CD4-positive, alpha-beta T cell treated with Interleukin-17A for 4 hours (primary cell): ENCODE results near the gene NDUFB7.
"Not testable (repeated sequence)": the region's sequence is repeated elsewhere in the genome, so short reads cannot be mapped to it uniquely, and the experiment has no call there.

Experiments used
- DNase-seq: peaks from one replicate; pipeline ENCODE4 v3.0.0-alpha.2; 2020; ENCODE audit warnings: mixed read lengths

The NDUFB7 gene

DNA sequence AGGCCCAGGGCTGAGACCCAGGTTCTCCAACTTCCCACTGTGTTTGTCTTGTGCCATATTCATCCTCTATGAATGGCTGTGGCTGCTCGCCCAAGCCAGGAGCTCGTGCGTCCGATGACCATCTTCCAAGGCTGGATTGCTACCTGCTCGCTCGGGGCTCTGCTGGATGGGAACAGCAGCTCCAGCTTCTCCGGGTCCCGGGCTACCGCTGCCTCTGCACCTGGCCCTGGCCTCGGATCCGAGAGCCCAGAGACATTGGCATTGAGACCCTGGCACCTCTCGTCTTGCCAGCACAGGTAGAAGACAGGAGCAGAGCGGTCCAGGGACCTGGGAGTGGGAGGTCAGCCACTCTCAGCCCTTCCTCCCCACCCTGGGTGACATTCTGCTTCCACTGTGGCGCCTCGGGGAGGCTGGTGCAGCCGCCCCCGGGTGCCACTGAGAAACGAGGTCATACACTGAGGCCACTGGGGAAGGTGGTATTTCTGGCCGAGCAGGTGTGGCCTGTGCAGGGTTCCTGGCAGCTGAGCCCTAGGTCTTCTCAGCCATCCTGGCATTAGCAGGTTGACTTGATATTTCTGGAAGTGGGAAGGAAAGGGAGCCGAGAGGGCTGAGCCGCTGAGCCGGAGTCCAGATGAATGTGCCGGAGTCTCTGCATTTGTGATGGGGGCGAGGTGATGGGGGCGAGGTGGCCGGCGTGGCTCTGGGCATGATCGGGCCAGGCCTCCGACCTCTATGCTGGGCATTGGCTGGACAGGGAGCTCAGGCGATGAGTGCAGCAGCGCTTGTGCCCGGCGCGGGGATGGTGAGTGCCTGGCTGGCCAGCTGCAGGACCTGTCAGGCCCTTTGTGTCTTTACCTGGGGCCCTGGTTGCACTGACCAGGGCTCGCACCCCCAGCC lies 18.6 kb downstream of the NDUFB7 start:
- no peak for DNase-seq

DNA sequence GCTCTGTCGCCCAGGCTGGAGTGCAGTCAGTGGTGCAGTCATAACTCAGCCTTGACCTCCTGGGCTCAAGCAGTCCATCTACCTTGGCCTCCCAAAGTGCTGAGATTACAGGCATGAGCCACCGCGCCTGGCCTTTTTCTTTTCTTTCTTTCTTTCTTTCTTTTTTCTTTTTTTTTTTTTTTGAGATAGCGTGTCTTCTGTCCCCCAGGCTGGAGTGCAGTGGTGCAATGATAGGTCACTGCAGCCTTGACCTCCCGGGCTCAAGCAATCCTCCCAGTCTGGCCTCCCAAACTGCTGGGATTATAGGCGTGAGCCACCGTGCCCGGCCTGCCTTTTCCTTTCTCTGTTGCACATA lies 19.9 kb downstream of the NDUFB7 start:
- DNase-seq, result not testable (repeated sequence)

DNA sequence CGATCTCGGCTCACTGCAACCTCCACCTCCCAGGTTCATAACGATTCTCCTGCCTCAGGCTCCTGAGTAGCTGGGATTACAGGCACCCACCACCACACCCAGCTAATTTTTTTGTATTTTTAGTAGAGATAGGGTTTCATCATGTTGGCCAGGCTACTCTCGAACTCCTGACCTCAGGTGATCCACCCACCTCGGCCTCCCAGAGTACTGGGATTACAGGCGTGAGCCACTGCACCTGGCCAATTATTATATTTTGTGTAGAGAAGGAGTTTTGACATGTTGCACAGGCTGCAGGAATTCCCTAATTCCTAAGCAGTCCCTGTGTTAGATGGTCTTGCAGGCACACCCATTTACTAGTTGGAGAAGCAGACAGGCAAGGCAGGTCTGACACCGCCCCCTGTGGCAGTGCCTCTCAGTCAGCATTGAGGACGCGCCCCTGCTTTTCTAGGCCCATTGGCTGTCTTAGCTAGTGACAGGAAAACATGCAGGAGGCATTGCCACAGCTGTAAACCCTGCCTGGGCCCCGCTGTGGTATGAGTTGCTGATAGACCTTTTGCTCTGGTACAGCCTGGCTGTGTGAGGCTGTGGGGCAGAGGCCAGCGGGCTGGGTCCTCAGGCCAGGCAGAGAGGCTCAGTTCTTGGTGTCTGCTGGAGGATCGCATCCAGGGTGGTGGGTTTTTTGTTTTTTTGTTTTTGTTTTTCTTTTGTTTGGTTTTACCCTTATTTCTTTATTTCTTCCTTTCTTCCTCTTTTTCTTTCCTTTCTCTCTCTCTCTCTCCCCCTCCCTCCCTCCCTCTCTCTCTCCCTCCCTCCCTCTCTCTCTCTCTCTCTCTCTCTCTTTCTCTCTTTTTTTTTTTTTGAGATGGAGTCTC lies 20.5 kb downstream of the NDUFB7 start:
- peak; percentile 87 for DNase-seq

DNA sequence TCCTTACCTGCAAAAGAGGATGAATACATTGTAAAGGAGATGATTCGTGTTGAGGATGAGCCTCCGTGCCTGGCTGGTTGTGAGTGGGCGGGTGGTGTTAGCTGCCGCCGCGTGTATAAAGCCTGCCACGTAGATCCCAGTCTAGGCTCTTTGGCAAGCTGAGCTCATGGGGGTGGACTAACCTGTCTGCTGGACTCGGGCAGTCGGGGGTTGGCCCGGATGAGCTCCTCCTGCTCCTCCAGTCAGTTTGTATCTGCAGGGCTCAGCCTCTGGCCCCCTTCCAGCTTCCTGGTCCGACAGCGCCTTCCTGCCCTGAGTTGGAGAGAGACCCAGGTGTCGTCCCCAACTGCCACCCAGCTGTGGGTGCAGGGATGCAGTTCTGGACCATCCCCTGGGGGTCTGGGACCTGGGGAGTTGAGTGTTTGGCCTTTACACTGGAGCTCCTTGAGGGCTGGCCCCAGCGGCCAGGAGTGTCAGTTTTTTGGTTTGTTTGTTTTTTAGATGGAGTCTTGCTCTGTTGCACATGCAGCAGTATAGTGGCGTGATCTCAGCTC lies 21.6 kb downstream of the NDUFB7 start:
- no peak for DNase-seq

DNA sequence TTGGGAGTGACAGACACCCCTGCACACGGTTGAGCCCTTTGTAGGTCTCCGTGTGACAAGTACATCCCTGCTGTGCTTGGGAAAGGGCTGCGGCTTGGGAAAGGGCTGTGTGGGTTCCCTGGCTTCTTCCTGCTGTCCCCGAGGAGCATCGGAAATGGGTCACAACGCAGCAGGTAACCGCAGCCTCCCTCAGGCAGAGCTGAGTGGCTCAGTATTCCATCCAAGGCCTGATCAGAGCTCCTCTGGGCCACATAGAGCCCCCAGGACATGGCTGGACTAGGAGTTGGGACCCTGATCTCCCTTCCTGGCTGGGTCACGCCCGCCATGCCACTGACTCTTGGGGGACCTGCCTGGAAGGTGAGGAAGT lies 26.2 kb downstream of the NDUFB7 start:
- DNase-seq, result no peak

DNA sequence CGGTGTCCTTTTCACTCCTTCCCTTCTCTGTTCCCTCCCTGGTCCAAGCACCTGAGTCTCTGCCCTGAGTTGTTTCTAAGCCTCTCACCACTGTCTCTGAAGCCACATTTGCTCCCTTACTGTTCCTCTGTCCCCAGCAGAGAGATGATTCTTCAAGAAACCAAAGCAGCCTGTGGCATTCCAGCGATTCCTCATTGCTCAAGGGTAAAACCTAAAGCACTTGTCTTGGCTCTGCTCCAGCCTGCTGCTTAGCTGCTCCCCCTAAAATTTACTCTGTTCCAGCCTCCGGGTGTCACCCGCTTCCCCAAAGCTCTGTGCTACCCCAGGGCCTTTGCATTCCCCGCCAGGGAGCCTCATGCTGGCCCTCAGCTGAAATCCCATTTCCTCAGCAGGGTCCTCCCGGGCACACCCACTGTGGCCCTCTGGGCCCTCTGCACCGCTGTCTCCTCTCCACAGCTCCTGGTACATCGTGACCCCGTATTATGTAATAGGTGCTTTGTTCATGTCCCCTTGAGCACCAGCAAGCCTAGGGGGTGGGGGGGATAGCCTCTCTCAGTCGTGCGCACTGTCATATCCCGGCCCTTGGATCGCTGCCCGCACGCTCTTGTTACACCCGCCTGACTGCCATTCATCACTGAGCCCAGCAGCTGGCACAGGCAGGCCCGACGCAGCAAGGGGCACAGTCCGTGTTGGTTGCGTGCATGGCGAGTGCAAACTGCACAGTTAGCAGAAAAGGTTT lies 26.7 kb downstream of the NDUFB7 start:
- DNase-seq, result no peak

DNA sequence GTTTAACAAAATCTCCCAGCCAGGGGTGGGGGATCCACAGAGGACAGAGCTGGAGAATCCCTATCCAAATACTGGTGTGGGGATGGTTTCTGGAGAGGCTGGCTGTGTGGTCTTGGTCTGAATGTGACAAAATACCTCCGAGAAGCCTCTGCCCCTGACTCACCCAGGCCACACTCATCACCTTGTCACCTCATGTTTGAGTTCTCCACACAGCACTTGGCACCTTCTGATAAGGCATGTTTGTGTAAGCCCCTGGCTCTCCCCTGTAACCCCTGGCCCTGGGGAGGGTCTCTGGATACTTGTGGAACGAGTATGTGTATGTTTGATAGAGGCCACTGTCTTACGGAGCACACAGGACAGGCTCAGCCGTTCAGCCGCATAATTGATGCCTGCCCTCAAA lies 27.8 kb downstream of the NDUFB7 start:
- no peak for DNase-seq

DNA sequence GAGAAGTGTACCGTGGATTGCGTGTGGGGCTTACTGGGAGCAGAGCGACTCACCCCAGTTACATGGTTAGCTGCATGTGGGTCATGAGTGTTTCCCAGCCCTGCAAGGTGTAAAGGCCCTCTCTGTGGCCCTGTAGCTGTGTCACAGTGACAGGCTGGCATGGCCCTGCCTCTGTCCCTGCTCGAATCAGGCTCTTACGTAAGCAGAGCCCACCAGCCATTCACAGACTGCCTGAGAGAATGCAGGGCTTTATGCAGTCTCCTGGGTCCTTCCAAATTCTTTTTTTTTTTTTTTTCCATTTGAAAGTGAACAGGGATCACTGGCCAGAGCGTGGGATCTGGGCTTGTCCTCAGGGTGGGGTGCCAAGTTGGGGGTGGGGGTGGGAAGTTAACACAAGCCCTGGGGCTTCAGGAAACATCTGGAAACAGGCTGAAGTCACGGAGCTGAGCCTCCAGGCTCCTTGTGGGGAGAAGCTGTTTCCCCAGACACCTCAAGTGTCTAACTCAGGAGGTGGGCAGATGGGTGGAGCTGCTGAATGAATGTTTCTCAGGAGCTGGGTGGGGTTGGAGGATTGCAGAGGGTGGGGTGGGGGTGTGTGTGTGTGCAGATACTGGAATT lies 29.0 kb downstream of the NDUFB7 start:
- no peak for DNase-seq

DNA sequence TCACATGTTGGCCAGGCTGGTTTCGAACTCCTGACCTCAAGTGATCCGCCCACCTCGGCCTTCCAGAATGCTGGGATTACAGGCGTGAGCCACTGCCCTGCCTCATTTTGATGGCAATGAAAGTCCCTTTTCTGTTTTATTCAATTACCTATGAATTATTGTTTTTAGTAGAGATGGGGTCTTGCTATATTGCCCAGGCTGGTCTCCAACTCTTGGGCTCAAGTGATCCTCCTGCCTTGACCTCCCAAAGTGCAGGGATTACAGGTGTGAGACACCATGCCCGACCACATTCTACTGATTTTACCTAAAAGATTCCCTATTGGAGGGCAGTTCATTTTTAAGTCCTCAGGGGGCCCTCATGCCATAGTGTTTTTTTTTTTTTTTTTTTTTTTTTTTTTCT lies 29.9 kb downstream of the NDUFB7 start:
- DNase-seq, result not testable (repeated sequence)

DNA sequence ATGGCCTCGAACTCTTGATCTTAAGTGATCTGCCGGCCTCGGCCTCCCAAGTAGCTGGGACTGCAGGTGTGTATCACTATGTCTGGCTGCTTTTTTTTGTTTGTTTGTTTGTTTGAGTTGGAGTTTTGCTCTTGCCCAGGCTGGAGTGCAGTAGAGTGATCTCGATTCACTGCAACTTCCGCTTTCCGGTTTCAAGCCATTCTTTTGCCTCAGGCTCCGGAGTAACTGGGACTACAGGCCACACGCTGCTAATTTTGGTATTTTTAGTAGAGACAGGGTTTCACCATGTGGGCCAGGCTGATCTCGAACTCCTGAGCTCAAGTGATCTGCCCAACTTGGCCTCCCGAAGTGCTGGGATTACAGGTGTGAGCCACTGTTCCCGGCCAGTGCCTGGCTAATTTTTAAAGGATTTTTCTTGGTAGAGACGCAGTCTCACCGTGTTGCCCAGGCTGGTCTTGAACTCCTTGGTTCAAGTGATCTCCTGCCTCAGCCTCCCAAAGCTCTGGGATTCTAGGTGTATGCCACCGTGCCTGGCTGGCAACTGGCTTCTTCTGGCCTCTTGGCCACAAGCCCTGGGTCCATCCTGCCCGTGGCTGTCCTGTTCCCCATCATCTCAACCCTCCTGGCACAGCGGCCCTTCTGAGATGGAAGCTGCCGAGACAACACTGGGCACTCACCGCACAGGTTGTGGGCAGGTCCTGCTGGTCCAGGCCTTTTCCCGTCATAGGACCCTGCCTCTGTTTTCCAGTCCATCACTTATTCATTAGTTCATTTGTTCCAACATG lies 30.9 kb downstream of the NDUFB7 start:
- no peak for DNase-seq

DNA sequence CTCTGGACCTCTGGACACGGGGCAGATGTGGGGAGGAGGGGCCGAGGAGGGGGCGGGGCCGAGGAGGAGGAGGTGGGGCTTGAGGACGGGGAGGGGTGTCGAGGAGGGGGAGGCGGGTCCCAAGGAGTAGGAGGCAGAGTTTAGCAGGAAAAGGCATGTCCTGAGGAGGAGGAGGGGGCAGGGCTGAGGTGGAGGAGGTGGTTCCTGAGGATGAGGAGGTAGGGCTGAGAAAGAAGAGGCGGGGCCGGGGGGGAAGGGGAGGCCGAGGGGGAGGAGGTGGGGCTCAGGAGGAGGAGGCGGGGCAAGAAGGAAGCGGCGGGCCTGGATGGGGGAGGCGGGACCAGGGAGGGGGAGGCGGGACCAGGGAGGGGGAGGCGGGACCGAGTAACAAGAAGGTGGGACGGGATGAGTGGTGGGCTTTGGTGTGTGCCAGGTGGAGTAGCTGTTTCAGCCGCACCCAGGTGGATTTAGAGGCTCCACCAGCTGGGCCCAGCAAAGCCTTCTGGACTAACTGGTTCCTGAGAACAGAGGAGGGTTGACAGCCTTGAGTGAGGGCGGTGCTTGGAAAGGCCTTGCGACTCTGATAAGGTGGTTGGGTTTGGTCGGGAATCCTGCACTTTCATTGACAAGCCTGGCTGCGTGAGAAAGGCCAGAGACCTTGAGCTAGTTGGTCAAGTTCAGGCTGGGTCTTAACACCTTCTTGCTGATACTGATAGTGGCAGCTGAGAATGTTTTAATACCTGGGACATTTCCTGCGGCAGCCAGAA lies 34.8 kb downstream of the NDUFB7 start:
- peak; percentile 70 for DNase-seq

DNA sequence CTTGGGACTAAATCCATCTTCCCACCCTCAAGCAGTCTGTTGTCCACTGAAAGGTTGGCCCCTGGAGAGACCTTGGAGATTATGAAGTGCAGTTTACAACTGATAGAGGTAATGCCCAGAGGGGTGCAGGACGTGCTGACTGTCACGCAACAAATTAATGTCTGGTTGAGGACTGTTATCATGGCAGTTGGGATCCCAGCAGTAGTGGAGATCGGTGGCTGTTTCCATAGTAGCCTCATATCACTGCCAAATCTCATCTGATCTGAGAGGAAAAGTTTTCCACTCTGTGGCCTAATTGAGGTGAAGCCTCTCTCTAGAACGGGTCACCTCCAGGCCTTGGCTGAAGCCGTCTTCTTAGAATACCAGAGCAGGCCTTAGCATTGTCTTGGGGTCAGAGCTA lies 38.4 kb downstream of the NDUFB7 start:
- DNase-seq, result no peak

DNA sequence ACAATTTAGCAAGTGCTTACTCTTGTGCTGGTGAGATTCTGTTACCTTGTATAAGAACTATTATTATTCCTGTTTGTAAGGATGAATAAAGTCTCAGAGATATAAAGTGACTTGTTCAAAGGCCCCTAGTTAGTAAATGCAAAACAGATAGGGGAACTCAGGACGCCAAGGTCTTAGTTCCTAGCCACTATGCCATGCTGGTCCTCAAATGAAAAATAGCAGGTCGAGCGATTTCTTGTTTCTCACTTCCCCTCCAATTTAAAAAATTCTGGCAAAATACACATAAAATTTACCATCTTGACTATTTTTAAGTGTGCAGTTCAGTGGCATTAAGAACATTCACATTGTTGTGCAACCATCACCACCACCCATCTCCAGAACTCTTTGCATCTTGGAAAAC lies 41.4 kb downstream of the NDUFB7 start:
- DNase-seq, result no peak

DNA sequence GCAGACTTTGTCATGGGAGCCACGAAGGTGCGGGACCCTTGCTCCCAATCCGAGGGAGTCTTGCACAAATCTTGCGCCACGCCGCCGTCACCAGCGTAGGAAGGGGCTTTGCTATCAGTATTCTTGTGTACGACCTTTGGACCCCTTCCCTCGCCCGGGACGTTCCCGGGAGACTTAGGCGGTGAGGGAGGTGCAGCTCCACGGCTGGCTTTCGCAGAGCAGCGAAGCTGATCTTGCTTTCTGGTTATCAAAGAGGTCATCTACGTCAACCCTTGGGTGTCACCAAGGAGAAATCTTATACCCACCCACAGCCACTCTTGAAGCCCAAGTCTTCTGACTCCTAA lies 41.9 kb downstream of the NDUFB7 start:
- DNase-seq, result no peak

DNA sequence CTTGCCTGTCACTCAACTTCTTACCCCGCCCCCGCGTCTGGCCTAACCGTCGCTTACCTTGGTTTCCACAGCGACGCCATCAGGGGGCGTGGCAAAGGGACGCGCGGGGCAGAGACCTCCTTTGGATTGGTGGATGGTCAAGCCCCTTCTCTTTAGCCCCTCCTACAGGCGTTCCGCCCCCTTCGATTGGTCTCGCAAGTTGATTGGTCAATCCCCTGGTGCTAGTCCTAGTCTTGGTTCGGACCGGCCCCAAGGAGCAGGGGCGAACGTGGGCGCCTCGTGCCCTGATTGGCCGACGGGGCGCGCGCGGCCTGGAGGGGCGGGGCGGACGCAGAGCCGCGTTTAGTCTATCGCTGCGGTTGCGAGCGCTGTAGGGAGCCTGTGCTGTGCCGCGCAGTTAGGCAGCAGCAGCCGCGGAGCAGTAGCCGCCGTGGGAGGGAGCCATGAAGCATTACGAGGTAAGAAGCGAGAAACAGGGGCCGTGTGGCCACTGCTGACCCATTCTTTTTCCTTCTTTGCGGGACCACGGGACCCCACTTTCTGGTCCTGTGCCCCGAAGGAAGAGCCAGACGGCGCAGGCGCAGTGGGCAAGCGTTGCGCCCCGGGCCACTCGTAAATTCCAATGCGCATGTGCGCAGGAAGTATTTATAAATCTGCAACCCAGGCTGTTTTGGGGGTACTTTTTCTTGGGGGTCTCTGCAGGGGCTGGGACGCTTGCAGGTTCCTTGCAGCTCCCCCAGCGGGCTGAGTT lies 42.4 kb downstream of the NDUFB7 start, which contains the start of gene TECR:
TECR (plus strand) TSS at position 341 of the 751 bp plus-strand sequence; CDS start at position 444, 103 bp downstream.
- peak; percentile 100 for DNase-seq

DNA sequence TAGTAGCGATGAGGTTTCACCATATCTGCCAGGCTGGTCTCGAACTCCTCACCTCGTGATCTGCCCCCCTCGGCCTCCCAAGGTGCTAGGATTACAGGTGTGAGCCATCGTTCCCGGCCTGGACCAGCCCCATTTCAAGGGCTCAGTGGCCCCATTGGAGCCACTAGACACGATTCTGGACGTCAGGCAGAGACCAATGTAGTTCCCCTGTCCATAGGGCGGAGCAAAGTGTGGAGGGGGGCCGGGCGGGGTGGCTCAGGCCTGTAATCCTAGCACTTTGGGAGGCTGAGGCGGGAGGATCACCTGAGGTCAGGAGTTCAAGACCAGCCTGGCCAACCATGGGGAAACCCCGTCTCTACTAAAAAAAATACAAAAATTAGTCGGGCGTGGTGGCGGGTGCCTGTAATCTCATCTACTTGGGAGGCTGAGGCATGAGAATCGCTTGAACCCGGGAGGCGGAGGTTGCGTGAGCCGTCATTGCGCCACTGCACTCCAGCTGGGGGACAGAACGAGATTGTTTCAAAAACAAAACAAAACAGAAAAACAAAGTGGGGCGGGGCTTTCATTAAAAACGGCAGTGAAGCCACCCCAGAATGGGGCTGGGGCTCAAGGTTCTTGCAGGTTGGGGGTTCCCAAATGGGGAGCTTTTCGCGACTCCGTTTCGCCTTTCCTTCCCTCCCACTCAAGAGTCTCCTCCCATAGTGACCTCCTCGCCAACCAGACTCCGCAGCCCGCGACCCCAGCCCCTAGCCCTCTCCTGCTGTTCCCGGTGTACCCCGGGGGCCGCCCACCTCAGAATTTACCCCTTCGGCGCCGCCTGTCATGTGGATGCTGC lies 43.2 kb downstream of the NDUFB7 start:
- no peak for DNase-seq

DNA sequence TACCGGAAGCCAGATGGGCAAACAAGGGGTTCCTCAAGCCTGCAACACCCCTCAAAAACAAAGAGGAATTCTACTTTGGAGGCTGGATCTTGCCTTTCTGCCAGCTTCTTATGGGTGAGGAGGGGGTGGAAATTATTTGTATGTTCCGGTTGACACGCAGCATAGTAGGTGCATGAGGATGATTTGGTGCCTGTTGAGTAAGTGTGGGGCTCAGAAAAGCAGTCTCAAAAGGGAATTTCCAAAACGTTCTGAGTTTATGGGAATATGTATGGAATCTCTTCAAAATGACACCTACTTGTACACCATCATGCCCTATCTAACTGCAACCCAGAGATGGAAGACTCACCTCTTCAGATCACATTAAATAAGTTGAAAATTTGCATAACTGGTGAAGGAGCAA lies 45.4 kb downstream of the NDUFB7 start:
- DNase-seq, result no peak

DNA sequence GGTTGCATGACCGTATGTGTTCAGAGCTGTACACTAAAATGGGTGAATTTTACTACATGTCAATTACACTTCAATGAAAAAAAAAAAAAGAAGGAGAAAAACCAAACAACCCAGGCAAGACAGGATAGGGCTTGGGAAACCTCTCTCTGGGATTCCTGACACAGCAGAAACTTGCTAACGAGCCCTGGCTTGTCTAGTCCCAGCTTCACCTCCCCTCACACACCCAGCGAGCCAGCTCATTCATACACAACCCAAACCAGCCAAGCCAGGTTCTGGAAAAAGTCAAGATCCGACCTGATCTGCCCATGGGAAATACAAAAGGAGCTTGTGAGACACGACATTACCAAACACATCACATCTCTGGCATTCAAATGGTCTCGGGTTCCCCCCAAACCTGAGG lies 46.1 kb downstream of the NDUFB7 start:
- no peak for DNase-seq

DNA sequence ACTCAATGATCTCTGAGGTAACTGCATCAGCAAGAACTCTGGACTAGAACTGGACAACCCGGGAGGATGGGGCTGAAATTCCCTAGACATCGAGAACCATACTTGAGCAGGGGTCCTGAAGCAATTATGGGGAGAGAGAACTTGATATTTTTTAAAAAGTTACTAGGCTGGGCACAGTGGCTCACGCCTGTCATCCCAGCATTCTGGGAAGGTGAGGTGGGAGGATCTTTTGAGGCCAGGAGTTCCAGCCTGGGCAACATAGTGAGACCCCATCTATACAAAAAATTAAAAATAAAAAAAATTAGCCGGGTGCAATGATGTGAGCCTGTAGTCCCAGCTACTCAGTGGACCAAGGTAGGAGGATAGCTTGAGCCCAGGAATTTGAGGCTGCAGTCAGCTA lies 51.3 kb downstream of the NDUFB7 start:
- DNase-seq, result no peak
